ENCODE data around the gene SKA2.

- no peak for TF ChIP-seq CTCF (IDR thresholded peaks at IDR 0.05)
- no peak for TF ChIP-seq EZH2 (IDR thresholded peaks at IDR 0.05; ENCODE audit: borderline replicate concordance, insufficient read depth, low read depth, low read length, poor library complexity, severe bottlenecking)
Measured at GRCh38 chr17:59161477-59161876, 6.5 kb upstream of the SKA2 start.
